ENCODE data around the gene RAF1.
"Not testable (repeated sequence)": the region's sequence is repeated elsewhere in the genome, so short reads cannot be mapped to it uniquely, and the experiment has no call there.

GRCh38 chr3:12543497-12543896, 120.4 kb downstream of the RAF1 start:
- not testable (repeated sequence) for TF ChIP-seq CTCF, EP300, POLR2A (IDR thresholded peaks at IDR 0.05)

Measured in tibial nerve (tissue), 4 donors.